Measurements from ENCODE around the gene NOP16.
"Not testable (repeated sequence)": the region's sequence is repeated elsewhere in the genome, so short reads cannot be mapped to it uniquely, and the experiment has no call there.

Gene NOP16

DNA sequence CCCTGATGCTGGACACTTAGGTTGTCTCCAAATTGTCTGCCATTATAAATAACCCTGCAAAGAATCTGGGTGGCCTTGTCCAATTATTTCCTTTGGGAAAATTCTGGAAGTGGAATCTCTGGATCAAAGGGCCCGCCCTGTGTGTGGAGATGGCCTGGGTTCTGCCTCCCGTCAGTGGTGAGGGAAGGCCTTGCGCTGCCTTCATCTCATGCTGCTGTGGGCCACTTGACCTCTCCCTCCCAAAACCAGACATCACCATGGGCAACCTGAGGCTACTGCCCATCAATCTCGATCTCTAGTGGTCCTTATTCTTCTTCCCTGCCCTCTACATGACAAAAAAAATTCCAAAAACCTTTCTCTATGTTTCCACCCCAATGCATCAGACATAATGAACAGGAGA, 21.4 kb upstream of the NOP16 start:
- DNase-seq (ENCODE audit: low spot score), result no peak

GRCh38 chr5:176408590-176408989, 20.2 kb upstream of the NOP16 start:
- no peak for DNase-seq (ENCODE audit: low spot score)

GRCh38 chr5:176408252-176408573, 19.8 kb upstream of the NOP16 start:
- not testable (repeated sequence) for DNase-seq (ENCODE audit: low spot score)

- DNase-seq (ENCODE audit: low spot score), result no peak
Observed at GRCh38 chr5:176407456-176408251, 19.3 kb upstream of the NOP16 start.

- DNase-seq (ENCODE audit: low spot score), result no peak
Observed at GRCh38 chr5:176406436-176407052, 18.1 kb upstream of the NOP16 start.

GRCh38 chr5:176405656-176406435, 17.4 kb upstream of the NOP16 start:
- DNase-seq (ENCODE audit: low spot score), result no peak

- no peak for DNase-seq (ENCODE audit: low spot score)
Observed at GRCh38 chr5:176401281-176402205, 13.1 kb upstream of the NOP16 start.

DNA sequence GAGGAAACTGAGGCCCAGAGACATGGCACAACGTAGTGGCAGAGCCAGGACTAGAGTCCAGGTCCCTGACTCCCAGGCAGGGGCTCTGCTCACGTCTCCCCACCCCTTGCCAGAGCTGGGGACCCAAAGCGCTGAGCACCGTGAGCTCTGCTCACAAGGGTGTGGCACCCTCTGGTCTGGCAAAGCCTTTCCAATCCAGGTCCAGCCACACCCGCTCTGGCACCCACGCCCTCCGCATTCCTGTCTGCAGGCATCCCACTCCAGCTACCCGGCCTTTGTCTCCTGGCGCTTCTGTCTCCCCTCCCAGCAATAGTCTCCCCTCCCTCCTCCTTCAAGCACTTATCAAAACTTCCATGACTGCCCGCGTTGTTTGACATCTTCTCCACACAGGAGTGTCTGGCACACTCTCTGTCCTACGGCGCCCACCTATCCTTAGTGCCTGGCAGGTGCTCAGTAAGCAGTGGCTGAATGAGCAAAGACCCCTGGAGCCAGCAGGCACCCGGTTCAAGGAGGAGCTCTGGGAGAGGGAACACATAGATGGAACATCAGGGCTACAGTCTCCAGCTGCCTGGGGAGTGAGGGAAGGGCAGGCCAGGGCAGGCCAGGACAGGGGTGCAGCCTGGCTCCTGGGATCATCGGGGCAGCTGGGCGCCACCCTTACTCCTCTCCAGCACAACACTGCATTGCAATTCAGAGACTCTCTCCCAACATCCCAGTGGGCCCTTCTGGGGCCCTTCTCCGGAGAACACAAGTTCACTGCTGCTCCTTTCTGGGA, 12.2 kb upstream of the NOP16 start:
- DNase-seq (ENCODE audit: low spot score), result no peak

- DNase-seq (ENCODE audit: low spot score), result no peak
Observed at GRCh38 chr5:176397736-176398420, 9.5 kb upstream of the NOP16 start.

GRCh38 chr5:176396330-176396729, 7.9 kb upstream of the NOP16 start:
- DNase-seq (ENCODE audit: low spot score), result no peak

DNA sequence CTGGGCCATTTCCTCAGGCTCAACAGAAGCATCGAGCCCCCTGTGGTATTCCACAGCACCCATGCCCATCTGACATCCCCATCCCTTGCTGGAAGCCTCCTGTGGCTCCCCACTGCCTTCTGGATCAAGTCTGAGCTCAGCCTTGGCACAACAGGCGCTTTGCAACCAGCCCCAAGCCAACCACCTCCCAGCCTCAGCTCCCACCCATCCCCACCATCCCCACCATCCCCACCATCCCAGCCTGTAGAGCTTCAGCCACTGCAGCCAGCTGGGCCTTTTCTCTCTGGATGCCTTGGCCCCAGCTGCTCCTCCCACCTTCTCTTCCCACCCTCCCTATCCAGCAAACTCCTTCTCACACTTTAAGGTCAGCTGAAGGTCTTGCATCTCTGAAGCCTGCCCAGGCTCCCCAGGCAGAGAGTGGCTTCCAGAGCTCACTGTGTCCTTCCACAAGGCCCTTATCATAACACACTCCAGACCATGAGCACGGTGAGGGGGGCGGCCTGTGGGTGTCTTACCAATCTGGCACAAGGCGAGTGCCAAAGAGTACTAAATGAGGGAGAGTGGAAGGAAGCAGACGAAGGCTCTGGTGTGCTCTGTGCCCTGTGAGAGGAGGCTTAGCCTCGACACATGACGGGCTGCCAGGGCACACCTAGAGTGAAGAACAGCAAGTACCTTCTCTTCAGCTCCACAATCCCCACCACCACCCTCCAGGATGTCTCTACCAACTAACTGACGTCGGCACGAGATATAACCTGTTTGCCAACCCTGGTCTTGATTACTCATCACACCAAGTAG, 6.7 kb upstream of the NOP16 start:
- no peak for DNase-seq (ENCODE audit: low spot score)

- no peak for DNase-seq (ENCODE audit: low spot score)
Observed at GRCh38 chr5:176394096-176394495, 5.7 kb upstream of the NOP16 start.

- DNase-seq (ENCODE audit: low spot score), result no peak
Observed at GRCh38 chr5:176392526-176392925, 4.1 kb upstream of the NOP16 start.

GRCh38 chr5:176391999-176392398, 3.6 kb upstream of the NOP16 start:
- no peak for DNase-seq (ENCODE audit: low spot score)

- no peak for DNase-seq (ENCODE audit: low spot score)
Observed at GRCh38 chr5:176391479-176391878, 3.1 kb upstream of the NOP16 start.

- DNase-seq (ENCODE audit: low spot score), result no peak
Observed at GRCh38 chr5:176389135-176390123, 1.0 kb upstream of the NOP16 start.

GRCh38 chr5:176388003-176388443, 375 bp downstream of the NOP16 start:
- DNase-seq (ENCODE audit: low spot score), result no peak

- DNase-seq (ENCODE audit: low spot score), result no peak
Observed at GRCh38 chr5:176387384-176387925, 943 bp downstream of the NOP16 start.

Measured in ecto neural progenitor cell (in vitro differentiated cells).